GM19193 (cell line): ENCODE data around the gene KIF13A.

ENCODE experiments used
- POLR2A ChIP-seq: IDR thresholded peaks from 4 replicates; pipeline ENCODE4 v1.6.1; 2011; ENCODE audit not compliant: insufficient read depth, insufficient read length; ENCODE audit errors: extremely low read depth

Gene KIF13A

GRCh38 chr6:17728551-17729222 is 258.7 kb downstream of the KIF13A start:
- TF ChIP-seq POLR2A: no peak

GRCh38 chr6:17725083-17725482 is 262.4 kb downstream of the KIF13A start:
- no peak for TF ChIP-seq POLR2A

- no peak for TF ChIP-seq POLR2A
These were observed 263.1 kb downstream of the KIF13A start for GRCh38 chr6:17724341-17724740.

- no peak for TF ChIP-seq POLR2A
These were observed 265.8 kb downstream of the KIF13A start for GRCh38 chr6:17721671-17722070.

GRCh38 chr6:17719323-17720041 is 268.0 kb downstream of the KIF13A start:
- no peak for TF ChIP-seq POLR2A

GRCh38 chr6:17716221-17716620 is 271.2 kb downstream of the KIF13A start:
- no peak for TF ChIP-seq POLR2A

GRCh38 chr6:17714879-17715851 is 272.3 kb downstream of the KIF13A start:
- TF ChIP-seq POLR2A: no peak

- no peak for TF ChIP-seq POLR2A
These were observed 273.3 kb downstream of the KIF13A start for GRCh38 chr6:17714177-17714576.

- no peak for TF ChIP-seq POLR2A
These were observed 274.9 kb downstream of the KIF13A start for GRCh38 chr6:17712576-17712975.

- TF ChIP-seq POLR2A: no peak
These were observed 277.1 kb downstream of the KIF13A start for GRCh38 chr6:17710331-17710730.

GRCh38 chr6:17709476-17709875 is 278.0 kb downstream of the KIF13A start:
- TF ChIP-seq POLR2A: no peak
